Fibroblast of skin of back (primary cell): ENCODE measurements around the gene ADRA2C.
A peak's percentile ranks its signal among the peaks of the same experiment; 100 is the strongest.

Source experiments
- DNase-seq: peaks from one replicate; pipeline ENCODE4 v3.0.0-alpha.2; 2013

ADRA2C gene

DNA sequence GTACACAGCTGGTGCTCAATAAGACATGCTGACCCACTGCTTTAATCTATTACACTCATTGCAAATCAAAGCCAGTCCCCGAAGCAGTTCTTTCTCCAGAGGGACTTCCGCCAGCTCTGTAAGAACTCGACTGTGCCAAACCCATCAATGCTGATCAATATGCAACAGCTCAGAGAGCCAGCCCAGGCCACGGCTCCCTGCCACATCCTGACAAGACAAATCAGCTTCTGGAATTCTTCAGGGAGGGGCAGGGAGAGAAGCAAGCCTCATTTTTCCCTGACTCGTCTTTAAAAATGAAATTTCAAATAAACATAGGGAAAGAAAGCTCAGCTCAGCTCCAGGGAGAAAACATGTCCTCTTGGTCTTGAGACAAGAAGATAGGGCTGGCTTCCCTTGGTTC, 5.3 kb upstream of the ADRA2C start:
- no peak for DNase-seq

DNA sequence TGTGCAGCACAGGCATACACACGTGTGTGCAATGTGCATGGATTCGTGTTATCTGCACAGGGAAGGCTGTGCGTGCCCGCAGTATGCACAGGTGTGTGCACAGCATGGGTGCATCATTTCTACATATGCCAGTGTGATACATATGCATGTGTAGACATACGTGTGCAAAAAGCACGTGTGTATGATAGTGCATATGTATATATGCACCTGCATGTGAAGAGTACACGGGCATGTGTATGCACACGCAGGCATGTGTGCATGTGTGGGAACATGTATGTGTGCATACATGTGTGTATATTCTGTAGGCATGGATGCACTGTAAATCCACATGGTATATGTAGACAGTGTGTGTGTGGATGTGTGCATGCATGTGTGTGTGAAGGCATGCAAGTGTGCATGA, 3.9 kb upstream of the ADRA2C start:
- no peak for DNase-seq

DNA sequence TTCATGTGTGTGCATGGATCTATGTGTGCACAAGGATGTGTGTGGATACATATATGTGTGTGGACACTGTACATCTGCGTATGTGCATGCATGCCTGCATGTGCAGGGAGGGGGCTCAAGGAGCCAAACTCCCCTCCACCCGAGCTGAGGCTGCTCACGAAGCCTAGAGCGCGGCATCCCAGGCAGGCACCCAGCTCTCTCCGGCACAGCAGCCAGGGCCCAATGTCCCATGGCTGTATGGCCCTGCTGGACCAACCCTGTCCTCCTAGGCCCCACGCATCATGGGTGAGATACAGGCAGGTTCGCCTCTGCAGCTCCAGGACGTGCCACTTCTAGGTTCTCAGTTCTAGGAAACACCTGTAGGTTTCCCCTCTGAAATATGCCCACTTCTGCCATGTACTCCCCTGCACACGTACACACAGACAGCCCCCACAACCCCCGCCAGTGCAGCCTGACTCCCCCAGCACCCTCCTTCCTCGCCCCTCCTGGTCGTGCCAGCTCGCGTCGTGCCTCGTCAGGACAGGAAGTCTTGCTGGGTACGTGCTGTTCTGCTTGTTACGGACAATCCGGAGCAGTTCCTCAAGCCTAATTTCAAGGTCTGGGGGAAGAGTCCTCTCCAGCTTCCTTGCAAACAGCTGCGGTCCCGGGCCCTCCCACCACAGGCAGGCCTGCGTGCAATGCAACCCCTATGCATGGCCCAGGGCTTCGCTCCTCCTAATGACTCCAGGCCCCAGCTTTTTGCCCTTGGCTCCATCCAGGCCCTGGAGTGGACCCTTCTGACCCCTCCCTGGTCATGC, 3.2 kb upstream of the ADRA2C start:
- no peak for DNase-seq

DNA sequence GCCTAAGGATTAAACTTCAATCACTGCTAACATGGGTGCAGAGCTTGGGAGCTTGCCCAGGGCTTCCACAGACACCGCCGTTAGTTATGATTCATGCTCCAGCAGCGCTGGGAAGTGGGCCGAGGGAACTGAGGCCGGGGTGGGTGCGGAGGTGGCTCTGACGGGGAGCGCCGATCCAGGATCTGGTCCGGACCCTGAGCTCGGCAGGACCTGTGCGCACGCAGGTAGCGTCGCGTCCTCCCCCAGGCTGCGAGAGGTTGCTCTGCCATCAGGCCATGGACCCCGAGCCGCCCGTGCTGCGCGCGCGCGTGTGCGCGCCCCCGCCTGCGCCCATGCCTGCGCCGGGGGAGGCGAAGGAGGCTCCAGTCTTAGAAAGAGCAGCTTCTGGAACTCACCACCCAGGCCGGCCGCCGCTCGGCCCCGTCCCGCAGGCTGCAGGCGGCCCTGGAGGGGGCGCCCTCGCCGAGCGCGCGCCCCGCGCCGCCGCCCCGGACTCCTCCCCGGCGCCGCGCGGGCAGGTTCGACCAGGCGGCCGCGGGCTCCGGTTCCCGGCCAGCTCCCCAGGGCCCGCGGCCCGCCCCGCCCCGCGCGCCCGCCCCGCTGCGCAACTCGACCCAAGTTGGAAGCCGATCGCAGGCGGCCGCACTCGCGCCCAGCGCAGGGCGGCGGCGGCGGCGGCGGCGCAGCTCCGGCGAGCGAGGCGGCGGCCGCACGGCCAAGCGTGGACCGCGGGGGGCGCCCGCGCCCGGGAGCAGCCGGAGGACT, 732 bp upstream of the ADRA2C start:
- DNase-seq, result peak; percentile 64

DNA sequence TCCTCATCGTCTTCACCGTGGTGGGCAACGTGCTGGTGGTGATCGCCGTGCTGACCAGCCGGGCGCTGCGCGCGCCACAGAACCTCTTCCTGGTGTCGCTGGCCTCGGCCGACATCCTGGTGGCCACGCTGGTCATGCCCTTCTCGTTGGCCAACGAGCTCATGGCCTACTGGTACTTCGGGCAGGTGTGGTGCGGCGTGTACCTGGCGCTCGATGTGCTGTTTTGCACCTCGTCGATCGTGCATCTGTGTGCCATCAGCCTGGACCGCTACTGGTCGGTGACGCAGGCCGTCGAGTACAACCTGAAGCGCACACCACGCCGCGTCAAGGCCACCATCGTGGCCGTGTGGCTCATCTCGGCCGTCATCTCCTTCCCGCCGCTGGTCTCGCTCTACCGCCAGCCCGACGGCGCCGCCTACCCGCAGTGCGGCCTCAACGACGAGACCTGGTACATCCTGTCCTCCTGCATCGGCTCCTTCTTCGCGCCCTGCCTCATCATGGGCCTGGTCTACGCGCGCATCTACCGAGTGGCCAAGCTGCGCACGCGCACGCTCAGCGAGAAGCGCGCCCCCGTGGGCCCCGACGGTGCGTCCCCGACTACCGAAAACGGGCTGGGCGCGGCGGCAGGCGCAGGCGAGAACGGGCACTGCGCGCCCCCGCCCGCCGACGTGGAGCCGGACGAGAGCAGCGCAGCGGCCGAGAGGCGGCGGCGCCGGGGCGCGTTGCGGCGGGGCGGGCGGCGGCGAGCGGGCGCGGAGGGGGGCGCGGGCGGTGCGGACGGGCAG, 792 bp downstream of the ADRA2C start:
- peak; percentile 24 for DNase-seq

DNA sequence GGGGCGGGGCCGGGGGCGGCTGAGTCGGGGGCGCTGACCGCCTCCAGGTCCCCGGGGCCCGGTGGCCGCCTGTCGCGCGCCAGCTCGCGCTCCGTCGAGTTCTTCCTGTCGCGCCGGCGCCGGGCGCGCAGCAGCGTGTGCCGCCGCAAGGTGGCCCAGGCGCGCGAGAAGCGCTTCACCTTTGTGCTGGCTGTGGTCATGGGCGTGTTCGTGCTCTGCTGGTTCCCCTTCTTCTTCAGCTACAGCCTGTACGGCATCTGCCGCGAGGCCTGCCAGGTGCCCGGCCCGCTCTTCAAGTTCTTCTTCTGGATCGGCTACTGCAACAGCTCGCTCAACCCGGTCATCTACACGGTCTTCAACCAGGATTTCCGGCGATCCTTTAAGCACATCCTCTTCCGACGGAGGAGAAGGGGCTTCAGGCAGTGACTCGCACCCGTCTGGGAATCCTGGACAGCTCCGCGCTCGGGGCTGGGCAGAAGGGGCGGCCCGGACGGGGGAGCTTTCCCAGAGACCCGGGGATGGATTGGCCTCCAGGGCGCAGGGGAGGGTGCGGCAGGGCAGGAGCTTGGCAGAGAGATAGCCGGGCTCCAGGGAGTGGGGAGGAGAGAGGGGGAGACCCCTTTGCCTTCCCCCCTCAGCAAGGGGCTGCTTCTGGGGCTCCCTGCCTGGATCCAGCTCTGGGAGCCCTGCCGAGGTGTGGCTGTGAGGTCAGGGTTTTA, 1.5 kb downstream of the ADRA2C start:
- peak; percentile 6 for DNase-seq

DNA sequence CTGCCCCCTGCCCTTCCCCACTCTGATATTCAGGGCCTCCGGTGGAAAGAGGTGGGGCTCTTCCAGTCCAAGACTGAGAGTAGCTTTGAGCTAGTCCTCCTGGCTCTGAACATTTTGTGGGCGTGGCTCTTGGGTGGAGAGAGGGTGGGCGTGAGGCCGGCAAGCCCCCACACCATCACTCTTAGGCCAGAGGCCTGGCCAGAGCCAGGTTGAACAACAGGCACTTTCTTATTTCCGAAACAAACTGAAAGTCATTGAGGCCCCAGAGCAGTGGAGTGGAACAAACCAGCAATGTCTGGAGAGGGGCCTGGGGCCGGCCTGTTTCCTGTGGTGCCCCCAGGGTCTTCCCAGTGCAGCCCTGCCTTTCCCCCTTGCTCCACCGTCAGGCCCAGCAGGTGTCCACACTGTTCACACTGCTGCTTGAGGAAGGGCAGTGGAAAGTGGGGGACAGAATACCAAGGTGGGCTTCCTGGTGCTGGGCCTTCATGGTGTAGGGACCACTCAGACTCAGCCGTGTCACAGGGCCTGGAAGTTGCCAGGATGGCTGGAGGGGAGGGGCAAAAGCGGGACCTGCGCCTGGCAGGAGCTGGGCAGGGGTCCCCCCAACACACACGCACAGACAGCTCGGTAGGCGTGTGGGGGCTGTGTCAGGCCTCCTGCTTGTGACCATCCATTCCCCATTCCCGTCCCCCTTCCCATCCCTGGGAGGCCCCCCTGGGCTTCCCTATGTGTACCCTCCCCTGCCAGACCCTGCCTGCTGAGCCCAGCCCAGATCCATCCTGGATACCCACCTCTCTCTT, 2.9 kb downstream of the ADRA2C start:
- DNase-seq, result no peak

DNA sequence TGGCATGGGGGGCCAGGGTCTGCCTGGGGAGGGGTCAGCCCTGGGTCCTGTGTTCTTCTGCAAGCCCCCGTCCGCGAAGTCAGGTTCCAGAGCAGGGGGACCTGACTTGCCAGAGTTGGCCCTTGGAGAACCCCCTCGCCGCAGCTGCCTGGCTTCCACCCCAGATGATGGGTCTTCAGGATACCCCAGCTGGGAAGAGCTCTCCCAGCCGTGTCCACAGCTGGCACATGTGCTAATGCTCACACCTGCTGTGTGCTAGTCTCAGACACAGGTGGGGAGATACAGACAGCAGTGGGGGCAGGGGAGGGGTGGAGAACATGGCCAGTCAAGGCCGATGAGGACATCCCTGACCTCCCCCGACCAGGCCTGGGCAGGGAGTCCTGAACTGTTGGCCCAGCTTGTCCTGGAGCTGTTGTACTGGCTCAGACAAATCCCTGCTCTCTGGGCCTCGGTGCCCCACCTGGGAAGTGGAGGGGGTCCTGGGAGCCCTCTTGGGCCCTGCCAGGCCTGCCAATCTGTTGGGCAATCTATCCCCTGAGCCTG, 3.5 kb downstream of the ADRA2C start:
- no peak for DNase-seq

DNA sequence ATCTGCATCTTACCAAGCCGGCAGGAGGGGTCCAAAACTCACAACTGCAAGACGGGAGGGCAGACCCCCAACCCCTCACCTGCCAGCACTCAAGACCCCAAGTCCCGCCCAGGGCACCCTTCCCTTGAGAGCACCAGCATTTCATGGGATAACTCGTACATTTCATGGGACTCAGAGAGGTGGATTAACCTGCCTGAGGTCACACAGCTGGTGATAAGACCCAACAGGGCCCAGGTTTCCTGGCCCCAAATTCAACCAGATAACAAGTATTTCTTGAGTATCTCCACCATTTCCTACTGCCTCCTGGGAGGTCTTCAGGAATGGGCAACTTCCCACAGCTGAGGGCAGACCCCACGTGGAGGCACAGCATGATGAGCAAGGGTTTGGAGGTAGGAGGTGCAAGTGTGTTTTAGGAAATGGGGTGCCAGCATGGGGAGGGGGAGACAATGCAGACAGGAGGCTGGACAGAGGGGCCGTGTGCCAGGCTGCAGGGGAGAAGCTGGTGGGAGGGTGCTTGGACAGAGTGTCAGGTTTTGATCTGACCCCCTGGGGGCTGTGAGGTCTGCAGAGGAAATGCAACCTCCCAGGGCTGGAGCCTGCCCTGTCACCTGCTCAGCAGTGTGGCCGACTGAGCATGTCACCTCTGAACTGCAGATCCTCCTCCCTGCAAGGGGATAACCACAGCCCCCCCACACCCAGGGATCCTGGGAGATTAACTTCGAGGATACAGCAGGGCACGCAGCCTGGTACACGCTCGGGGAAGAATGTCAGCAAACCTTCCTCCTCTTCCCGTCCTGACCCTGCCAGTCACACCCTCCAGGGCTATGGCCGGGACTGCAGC, 4.4 kb downstream of the ADRA2C start:
- no peak for DNase-seq

DNA sequence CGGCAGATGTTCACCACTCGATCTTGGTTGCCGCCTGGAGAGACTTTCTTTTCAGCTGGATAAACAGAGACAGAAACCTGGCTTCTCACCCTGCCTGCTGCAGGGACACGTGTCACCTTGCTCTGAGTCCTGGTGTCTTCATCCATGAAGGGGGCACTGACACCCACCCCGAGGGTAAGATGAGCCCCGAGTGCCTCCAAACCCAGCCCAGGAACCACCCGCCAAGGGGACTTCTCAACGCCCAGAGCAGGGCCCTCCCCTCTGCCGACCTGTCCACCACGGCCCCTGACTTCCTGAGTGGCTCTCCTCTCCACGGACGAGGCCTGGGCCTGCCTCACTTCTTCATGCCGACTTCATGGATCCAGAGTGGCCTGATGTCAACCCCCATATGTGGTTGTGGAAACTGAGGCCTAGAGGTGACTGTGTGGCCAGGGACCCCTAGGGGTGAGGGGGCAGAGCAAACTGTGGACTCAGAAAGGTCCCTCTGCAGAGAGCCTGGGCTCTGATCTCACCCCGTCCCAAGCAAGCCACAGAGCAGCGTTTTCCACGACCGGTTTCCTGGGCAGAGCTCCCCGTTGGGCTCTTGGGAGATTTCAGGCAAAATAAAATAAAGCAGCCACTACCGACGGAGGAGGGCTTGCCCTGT, 5.1 kb downstream of the ADRA2C start:
- DNase-seq, result no peak

DNA sequence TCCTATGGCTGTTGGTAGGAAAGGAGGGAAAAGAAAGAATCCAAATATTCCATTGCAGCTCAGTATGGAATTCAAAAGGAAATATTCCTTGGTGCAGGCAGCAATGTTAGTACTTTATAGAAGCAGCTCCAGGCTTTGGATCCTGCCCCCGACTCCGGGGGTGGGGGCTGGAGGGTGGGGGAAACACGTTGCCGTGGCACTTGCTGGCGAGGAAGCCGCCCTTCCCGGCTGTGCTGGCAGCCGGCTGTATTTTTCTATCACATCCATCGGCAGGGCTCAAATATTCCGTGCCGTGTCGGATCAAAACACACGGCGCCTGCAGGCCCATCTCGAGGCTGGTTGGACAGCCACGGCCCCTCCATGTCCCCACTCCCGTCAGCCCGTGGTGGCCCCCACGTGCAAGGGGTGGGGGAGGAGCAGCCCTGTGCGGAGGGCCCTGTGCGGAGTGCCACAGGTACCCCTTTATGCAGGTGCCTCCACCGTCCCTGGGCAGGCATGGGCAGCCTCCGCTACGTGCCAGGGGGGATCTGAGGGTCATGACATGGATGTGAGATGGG, 5.8 kb downstream of the ADRA2C start:
- DNase-seq, result no peak

DNA sequence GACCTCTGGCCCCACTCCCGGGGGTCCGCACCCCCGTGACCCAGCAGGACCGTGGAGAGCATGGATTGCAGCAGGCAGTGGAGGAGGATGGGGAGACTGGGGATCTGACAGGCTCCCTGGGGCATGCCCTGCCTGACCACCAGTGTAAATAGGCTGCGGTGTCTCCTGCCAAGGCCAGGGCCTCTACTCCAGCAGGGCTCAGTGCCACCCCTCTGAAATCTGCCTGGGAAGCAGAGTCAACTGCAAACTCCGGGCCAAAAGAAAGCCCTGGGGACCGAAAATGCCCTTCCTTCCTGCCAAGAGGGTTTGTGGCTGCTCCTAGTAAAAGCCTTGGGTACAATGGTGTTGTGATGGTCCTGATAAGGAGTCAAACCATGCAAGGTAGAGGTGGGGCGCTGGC, 6.4 kb downstream of the ADRA2C start:
- no peak for DNase-seq

DNA sequence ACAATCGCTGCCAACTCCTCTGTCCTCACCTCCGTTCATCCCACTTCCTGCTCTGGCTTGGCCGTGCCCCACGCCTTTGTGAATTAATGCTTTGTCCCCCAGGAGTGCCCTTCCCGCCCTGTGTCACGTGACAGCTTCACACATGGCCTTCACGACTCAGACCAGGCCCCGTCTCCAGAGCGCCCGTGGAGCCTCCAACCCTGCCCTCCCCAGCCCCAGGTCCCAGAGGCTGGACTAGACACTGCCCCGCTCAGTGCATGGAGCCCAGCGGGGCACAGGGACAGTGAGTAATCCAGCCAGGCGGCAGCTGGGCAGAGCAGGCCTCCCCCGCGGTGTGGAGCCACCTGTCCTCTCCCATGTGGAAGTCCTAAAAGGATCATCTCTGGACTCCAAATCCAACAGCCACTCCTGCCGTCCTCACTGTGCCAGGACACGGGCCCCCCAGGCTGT, 7.4 kb downstream of the ADRA2C start:
- no peak for DNase-seq

DNA sequence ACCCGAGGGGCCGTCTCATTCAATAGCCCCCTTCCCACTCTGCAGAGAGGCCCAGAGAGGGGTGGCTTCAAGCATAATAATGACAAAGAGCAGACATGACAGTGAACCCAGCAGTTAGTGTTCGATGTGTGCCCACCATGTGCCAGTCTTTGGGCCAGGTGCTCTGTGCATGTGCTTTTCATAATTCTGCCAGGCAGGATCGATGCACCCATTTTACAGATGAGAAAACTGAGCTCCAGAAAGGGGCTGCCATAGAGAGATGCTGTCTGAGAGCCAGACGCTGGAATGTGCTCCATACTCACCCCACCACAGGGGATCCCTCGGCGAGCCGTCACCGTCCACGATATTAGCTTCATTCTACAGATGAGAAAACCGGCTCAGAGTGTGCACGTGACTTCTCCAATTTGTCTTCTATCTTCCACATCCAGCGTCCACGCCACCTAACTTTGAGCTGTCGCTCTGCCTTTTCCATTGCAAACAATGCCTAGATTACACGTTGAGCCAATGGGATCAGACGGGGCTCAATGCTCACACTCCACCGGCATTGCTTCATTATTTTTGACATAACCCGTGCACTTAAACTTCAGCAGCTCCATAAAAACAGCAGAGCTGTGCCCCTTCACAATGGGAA, 8.2 kb downstream of the ADRA2C start:
- DNase-seq, result no peak

DNA sequence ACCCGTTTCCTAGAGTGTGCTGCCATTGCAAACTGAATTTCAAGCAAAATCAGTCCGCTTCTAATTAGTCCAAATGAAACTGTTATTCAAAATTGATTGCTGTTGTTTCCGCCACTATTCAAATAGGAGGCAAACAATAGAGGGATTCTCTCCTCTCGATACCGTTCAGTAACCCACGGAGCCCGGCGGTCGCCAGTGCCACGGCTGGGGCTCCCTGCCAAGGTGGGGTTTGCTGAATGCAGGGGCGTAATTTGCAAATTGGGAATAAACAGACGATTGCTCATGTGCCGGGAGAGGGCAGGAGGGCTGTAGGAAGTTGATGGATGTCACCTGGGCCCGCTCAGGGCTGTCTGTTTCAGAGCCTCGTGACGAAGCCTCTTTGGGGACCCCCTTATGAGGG, 8.8 kb downstream of the ADRA2C start:
- no peak for DNase-seq

DNA sequence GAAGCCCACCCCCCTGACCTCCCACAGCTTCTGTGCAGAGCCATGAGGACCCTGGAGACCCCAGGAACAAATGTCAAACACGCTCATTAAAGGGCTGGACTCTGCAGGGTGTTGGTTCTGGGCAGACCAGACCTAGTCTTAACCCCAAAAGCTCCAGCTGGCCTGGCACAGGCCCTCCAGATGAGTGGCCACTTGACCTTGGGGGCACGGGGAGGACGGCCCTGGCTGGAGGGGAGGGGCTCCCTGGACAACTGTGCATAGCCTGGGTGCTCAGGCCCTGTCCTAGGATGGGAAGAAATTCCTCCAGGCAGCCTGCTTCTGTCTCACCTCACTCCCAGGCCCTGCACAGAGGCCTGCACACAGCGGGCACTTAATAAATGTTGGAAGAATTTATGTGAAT, 9.4 kb downstream of the ADRA2C start:
- DNase-seq, result no peak

DNA sequence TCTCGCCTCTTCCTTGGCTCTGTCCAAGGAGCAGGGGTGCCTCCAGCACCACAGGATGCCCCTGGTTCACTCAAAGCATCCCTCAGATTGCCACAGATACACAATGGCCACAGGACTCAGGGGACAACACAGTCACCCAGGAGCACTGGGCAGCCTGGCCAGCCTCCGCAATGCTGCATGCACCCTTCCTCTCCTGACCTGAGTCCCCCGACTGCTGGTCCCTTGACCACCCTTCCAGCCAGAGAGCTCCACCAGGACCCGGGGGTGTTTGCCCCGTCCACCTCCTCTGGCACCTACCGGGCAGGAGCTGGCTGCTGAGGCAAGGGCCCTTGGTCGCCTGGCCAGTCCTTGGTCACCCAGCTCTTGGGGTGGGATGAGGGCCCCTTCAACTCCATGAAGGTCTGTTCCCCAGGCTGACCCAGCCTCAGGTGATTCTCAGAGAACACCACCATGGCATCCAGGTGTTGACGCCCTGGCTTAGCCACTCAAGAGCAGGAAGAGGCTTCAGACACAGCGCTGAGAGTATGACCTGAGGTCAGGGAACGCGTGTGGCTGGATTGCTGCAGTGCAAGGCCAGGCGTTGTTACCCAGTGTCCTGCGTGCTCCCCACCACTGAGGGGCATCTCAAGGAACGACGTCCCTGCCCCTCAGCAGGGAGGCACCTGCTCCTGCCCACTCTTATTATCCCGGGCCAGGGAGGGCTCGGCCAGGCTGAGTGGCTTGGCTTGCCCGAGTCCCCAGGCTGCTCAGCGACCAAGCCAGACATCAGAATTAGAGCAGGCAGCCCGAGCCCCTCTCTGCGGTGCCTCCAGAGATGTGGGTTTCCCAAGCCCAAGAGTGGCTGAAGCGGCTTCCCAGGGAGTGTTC, 10.2 kb downstream of the ADRA2C start:
- no peak for DNase-seq

DNA sequence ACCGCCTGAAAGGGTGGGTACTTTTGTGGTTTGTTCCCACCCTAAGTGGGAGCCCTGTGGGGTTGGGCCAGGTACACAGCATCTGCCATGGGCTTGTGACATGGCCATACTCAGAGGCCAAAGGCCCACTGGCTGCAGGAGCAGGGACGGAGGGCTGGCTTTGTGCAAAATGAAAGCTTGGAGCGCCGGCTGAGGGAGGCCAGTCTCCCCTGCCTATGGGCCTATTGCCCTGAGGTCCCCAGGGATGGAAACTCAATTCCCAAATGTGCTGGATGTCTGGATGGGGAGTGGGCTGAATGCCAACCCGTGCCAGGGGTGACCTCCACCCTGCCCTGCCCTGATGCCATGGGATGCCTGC, 10.8 kb downstream of the ADRA2C start:
- DNase-seq, result no peak
